Thoracic aorta (tissue), 2 donors: ENCODE data around the gene GET4. TPM values are rescaled to one million over a fixed set of nuclear protein-coding genes. Genes with fewer than 3 reads are reported as not detected.
"Not testable (repeated sequence)": the region's sequence is repeated elsewhere in the genome, so short reads cannot be mapped to it uniquely, and the experiment has no call there.

ENCODE experiments used
- ATAC-seq: fragments of 150-250 bp; one replicate; pipeline ENCODE4 v1.8.0; 2017; ENCODE audit warnings: low read depth; ENCODE audit not compliant: insufficient number of reproducible peaks, low FRiP score
- DNase-seq: peaks from one replicate; pipeline ENCODE4 v3.0.0-alpha.2; 2020; ENCODE audit warnings: low spot score
- H3K27ac ChIP-seq, 2 donors: fragments of 200-600 bp; sonication (generic); 1 replicate in 1 of 2; 2 replicates in 1 of 2; pipeline ENCODE4 v1.5.1; 2016; ENCODE audit warnings: mild to moderate bottlenecking in 2 of 2, moderate library complexity in 2 of 2
- H3K27me3 ChIP-seq: fragments of 200-600 bp; sonication (generic); replicated peaks from 2 replicates; pipeline ENCODE4 v1.6.0; 2016; ENCODE audit warnings: mild to moderate bottlenecking; ENCODE audit not compliant: insufficient read depth
- H3K36me3 ChIP-seq: fragments of 200-600 bp; sonication (generic); one replicate; pipeline ENCODE4 v1.5.1; 2016
- H3K4me1 ChIP-seq, 2 donors: fragments of 200-600 bp; sonication (generic); 1 replicate in 1 of 2; 2 replicates in 1 of 2; pipeline versions ENCODE4 v1.5.1 to v1.6.0; 2016; ENCODE audit warnings: low read depth in 2 of 2, mild to moderate bottlenecking in 1 of 2; ENCODE audit not compliant: control insufficient read depth in 1 of 2
- H3K4me3 ChIP-seq: fragments of 200-600 bp; sonication (generic); 2 replicates; pipeline ENCODE4 v1.5.1; 2016; ENCODE audit warnings: mild to moderate bottlenecking
- H3K9me3 ChIP-seq: fragments of 200-600 bp; sonication (generic); 2 replicates; pipeline ENCODE4 v1.5.1; 2016
- total RNA-seq, 2 donors: library from RNA; depleted of rRNA; stranded (reverse); fragments of >200 nt; gene quantifications; one replicate each; pipeline versions ENCODE4 v1.1.0 to v1.2.3, GENCODE V29; 2016
- TF ChIP-seq, protein P1 (sequence below): fragments of 200-600 bp; sonication (generic); IDR thresholded peaks from one replicate; pipeline ENCODE4 v1.5.1; 2019; ENCODE audit warnings: antibody characterized with exemption

The GET4 gene
- total RNA-seq, 2 donors from 2014 or later, result 26.9 to 28.4 TPM

- no peaks in the 10 kb centered on the region for H3K36me3 ChIP-seq
- TF ChIP-seq, protein P1, sequence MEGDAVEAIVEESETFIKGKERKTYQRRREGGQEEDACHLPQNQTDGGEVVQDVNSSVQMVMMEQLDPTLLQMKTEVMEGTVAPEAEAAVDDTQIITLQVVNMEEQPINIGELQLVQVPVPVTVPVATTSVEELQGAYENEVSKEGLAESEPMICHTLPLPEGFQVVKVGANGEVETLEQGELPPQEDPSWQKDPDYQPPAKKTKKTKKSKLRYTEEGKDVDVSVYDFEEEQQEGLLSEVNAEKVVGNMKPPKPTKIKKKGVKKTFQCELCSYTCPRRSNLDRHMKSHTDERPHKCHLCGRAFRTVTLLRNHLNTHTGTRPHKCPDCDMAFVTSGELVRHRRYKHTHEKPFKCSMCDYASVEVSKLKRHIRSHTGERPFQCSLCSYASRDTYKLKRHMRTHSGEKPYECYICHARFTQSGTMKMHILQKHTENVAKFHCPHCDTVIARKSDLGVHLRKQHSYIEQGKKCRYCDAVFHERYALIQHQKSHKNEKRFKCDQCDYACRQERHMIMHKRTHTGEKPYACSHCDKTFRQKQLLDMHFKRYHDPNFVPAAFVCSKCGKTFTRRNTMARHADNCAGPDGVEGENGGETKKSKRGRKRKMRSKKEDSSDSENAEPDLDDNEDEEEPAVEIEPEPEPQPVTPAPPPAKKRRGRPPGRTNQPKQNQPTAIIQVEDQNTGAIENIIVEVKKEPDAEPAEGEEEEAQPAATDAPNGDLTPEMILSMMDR, result no peak
- no peaks in the 10 kb centered on the region for H3K9me3 ChIP-seq
- peaks cover 0 to 12% of the 10 kb centered on the region in 2 donors for H3K4me1 ChIP-seq
- ATAC-seq (no peak), DNase-seq (no peak)
- no peak overlapping the region for H3K27ac ChIP-seq
- H3K27me3 ChIP-seq, result no peaks in the 10 kb centered on the region
- no peak overlapping the region for H3K4me3 ChIP-seq
Measured at GRCh38 chr7:907158-907980, 31.0 kb downstream of the GET4 start.

DNA sequence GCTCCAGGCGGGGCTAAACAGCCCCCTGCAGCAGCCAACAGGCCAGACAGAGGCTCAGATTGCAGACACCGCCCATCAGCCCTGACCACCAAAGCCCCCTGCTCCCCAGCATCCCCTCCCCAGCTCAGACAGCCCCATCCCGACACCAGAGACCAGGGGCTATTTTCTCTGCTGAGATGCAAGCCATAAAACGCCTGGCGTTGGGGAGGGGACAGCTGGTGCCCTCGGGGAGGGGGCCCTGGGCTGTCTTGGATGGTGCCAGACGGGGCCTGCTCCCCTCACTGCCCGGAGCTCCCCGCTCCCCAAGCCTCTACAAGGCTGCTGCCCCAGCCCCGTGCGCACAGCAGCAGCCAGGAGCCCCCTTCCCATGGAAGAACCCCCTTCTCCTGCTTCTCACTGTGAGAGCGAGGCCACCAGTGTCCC, 31.8 kb downstream of the GET4 start:
- no peaks in the 10 kb centered on the region for H3K27me3 ChIP-seq
- DNase-seq (no peak), ATAC-seq (no peak)
- no peak overlapping the region for H3K27ac ChIP-seq
- H3K4me1 ChIP-seq, result peaks cover 0 to 12% of the 10 kb centered on the region in 2 donors
- TF ChIP-seq, protein P1, result no peak
- H3K4me3 ChIP-seq, result no peak overlapping the region
- no peaks in the 10 kb centered on the region for H3K36me3 ChIP-seq
- H3K9me3 ChIP-seq, result no peaks in the 10 kb centered on the region

GRCh38 chr7:908591-909357, 32.4 kb downstream of the GET4 start:
- H3K4me3 ChIP-seq, result peak overlapping the region; percentile 59
- TF ChIP-seq, protein P1, result peak; percentile 87
- H3K36me3 ChIP-seq, H3K27me3 ChIP-seq, H3K27ac ChIP-seq, H3K9me3 ChIP-seq, ATAC-seq, DNase-seq: not testable (repeated sequence)
- H3K4me1 ChIP-seq, result peaks cover 0 to 12% of the 10 kb centered on the region in 2 donors

DNA sequence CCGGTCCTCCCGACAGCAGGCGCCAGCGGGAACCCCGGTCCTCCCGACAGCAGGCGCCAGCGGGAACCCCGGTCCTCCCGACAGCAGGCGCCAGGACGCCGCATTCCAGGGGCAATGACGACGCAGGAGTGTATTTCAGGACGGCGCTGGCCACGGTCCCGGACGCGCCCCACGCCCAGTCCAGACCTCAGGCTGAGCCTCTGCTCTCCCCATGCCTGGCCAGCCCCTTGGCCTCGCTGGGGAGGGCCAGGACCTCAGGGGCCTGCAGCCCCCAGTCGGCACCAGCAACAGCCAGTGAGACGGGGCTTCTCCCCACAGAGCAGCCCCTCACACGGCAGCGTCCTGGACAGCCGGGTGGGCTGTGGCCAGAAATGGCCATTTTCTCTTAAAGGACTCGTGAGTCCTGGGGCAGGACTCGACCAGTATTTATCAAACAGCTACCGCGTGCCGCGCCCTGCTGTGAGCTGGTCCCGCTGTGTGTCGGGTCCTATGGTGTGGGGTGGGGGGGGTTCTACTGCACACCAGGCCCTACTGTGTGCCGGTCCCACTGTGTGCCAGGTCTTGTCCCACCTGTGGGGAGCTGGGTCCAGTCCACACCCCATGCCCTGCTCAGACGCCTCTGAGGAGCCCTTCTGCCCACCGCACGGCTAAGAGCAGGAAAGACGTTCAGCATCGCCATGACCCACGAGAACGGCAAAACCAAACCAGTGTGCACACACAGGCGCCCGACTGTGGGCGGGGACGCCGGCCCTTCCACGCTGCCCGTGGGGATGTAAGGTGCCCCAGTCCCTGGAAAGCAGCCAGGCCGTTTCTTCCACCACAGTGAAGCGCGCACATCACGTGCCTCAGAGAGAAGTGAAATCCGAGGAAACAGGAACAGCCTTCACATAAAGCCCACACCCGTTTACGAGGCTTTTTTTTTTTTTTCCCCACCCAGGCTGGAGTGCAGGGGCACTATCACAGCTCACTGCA, 33.3 kb downstream of the GET4 start:
- H3K4me3 ChIP-seq, result peak overlapping the region; percentile 59
- TF ChIP-seq, protein P1, result no peak
- no peaks in the 10 kb centered on the region for H3K36me3 ChIP-seq
- no peak for ATAC-seq
- no peaks in the 10 kb centered on the region for H3K27me3 ChIP-seq
- peaks cover 0 to 8% of the 10 kb centered on the region in 2 donors for H3K4me1 ChIP-seq
- DNase-seq, result no peak
- H3K9me3 ChIP-seq, result no peaks in the 10 kb centered on the region
- H3K27ac ChIP-seq, result no peak overlapping the region
